GM18507 (cell line): ENCODE data around the gene RPRD2.

Source experiments
- DNase-seq: peaks from one replicate; pipeline ENCODE4 v3.0.0; 2011; ENCODE audit warnings: low read depth; ENCODE audit not compliant: insufficient read length; ENCODE audit errors: extremely low spot score
- FAIRE-seq: peaks from 2 replicates; lab custom pipeline; 2011; peaks lifted over from hg19 to GRCh38; lab: Jason Lieb, UNC

The RPRD2 gene

DNA sequence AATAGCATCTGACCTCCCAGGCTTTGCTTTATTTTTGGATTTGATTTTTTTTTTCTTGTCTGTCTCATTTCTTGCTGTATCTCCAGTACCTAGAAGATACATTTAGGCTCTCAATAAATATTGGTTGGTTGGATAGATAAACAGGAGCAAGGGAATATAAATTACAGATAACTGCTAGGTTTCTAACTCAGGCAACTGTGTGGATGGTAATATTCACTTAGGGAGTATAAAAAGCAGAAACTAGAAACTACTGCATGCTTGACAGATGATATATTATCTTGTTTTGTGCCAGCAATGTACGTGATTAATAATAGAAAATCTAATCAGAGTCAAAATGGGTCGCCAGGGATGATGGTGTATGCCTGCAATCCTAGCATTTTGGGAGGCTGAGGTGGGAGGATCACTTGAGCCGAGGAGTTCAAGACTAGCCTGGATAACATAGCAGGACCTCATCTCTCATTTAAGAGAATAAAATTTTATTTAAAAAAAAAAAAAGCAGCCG is 92.2 kb downstream of the RPRD2 start:
- FAIRE-seq (no peak), DNase-seq (no peak)

DNA sequence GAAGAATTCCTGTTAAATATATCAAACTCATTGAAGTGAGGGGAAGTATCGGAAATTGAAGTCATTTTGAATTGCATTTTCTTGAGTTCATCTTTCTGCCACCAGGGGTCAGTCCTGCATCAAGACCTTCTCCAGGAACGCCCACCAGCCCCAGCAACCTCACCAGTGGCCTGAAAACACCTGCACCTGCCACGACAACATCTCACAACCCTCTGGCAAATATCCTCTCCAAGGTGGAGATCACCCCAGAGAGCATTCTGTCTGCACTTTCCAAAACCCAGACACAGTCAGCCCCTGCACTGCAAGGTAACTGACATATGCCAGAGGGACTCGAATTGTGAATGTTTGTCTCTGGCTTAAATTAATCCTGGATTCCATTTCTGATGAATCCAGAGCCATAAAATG is 100.5 kb downstream of the RPRD2 start:
- peak; percentile 83 for FAIRE-seq
- peak; percentile 65 for DNase-seq

DNA sequence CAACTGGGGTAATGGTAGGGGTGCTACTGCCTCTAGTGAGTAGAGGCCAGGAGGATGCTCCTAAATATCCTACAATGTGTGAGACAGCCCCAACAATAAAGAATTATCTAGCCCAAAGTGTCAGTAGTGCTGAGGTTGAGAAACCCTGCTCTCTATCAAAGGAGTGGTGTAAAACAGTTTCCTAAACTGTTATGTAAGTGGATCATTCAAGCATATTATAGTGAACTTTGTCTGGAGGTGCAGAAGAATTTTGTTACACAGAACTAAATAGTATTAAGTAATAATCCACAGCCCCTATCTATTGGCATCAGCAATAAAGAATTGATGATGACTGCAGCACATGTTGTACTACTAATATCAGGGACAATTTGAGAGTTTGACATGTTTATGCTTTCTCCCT is 103.0 kb downstream of the RPRD2 start:
- FAIRE-seq: no peak
- DNase-seq: no peak

DNA sequence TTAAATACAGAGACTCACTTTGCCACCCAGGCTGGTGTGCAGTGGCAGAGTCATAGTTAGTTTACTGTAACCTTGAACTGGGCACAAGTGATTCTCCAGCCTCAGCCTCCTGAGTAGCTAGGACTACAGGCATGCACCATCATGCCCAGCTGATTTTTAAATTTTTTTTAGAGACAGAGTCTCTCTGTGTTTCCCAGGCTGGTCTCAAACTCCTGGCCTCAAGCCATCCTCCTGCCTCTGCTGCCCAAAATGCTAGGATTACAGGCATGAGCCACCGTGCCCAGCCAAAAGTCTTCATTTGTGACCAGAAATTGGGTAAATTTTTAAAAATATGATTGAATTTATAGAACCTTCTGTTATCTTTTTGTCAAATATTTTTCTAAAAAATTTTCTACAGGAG is 105.3 kb downstream of the RPRD2 start:
- no peak for DNase-seq
- no peak for FAIRE-seq

DNA sequence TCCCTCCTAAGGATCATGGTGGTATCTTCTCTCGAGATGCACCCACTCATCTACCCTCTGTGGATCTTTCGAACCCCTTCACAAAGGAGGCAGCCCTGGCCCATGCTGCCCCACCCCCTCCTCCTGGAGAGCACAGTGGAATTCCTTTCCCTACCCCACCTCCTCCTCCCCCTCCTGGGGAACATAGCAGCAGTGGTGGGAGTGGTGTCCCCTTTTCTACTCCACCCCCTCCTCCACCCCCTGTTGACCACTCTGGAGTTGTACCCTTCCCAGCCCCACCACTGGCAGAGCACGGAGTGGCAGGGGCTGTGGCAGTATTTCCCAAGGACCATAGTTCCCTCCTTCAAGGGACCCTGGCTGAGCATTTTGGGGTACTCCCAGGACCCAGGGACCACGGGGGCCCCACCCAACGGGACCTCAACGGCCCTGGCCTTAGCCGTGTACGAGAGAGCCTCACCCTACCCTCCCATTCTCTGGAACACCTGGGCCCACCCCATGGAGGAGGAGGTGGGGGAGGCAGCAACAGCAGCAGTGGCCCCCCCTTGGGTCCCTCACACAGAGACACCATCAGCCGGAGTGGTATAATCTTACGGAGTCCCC is 108.8 kb downstream of the RPRD2 start:
- FAIRE-seq (no peak), DNase-seq (no peak)

DNA sequence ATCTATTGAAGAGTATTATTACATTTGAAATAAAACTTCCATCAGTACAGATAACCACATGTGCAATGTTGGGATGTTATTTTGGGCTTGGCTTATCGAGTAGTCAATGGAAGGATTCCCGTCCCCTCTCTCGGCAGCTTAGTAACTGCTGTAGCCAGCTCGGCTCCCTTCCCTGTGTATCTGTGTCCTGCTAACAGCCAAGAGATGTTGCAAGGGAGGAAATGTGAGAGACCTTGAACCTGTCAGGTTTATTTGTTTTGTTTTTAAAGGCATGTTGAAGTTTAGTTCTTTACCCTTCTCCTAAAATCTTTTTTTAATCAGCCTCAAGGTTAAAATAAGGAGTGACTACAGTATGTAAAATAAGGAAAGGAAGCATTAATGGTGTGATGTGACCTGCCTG is 109.7 kb downstream of the RPRD2 start:
- no peak for FAIRE-seq

DNA sequence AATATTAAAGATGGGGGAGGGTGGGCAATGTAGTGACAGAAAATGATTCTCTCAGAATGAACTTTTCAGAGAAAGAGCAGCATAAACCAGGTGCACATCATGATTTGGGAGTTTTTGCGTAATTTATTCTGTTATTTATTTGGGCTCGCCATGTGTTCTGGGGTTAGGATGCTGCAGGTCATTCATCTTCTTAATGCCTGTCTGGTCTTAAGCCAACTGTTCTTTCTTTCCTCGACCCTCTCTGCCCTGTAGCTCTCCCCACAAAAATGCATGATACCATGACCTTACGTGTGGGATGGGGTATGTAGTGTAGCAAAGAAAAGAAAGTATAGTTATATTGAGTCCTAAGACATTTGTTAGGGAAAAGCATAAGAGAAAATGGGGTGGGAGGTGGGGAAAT is 110.9 kb downstream of the RPRD2 start:
- no peak for DNase-seq
- FAIRE-seq: no peak

More for the DNA sequence above, 109.7 kb downstream of the RPRD2 start:
- DNase-seq: no peak

DNA sequence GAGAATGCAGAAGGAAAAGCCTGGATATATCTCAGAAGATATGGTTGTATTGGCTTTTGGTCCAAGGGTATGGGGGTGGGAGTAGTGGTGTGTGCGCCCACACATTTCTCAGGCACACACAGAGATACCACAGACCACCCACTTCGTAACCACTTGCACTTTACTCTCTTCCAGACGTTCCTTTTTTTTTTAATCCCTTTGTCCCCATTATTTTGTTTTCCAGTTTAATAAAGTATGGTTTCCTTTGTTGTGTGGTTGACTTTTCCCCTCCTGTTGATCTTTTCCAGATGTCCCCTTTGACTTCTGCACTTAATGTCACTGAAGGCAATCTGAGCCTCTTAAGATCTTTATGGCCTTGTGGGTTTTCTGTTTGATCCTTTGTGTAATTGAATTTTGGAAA is 112.8 kb downstream of the RPRD2 start:
- no peak for FAIRE-seq
- no peak for DNase-seq

DNA sequence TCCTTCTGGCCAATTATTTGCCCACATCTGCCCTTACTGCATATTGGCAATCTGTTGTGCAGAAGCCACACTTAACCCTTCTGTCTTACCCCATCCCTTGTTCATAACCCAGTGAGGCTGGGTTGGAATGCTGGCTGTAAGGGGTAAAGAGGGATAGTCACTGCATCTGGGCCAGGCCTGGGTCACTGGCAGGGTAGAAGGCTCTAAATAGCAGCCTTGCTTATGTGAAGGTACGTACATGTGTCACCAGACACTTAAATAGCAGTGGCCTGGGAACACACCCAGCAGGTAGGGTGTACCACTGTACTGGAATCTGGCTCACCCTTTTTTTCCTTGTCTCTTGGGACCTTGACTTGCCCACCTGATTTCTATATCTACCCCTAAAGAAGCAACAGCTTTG is 113.4 kb downstream of the RPRD2 start:
- DNase-seq (no peak), FAIRE-seq (no peak)

DNA sequence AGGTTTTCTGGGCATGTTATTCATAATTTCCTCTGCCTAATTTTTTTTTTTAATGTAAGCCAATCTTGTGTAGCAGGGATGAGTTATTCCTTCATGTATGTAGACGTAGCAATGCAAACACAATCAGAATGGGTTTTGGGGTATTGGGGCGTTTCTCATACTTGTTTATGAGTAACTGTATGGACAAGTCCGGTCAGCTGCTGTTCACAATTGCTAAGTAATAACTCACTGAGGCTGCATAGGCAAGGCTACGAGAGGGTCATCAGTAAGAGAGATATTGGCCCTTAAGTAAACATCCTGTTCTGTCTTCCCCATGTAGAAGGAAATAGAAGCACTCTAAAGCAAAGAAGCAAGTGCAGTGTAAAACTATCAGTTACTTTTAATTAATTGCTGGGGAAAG is 113.8 kb downstream of the RPRD2 start:
- DNase-seq: no peak
- FAIRE-seq: no peak

DNA sequence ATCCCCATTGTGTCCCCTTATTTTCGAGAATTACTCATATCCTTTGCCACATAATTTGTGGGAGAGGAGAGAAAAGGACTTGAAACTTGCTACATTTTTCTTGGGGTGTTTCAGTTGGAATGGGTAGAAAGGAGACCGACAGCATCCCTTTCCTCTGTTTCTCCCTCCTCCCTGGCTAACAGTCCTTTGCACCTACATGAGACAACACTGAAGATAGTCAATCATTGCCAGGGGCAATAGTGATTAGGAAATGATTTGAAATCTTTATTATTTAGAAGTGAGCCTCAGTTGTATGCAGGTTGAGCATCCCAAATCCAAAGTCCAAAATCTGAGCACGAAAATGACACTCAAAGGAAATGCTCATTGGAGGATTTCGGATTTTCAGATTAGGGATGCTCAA is 115.4 kb downstream of the RPRD2 start:
- no peak for DNase-seq
- no peak for FAIRE-seq

DNA sequence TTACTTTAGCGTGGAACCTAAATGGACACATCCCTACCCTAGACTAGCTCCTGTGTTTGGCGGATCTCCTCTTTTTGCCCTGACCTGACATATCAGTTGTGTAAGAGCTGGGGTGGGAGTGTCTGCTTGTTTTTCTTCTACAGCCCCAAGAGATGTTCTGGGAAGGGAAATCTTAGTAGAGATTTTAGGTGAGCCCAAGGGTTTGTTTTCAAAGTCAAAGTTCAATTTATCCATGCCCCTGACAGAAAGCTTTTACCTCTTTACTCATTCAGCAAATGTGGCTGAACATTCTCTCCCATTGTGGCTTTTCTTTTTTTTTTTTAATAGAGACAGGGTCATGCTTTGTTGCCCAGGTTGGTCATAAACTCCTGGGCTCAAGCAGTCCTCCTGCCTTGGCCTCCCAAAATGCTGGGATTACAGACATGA is 116.0 kb downstream of the RPRD2 start:
- no peak for FAIRE-seq
- no peak for DNase-seq

DNA sequence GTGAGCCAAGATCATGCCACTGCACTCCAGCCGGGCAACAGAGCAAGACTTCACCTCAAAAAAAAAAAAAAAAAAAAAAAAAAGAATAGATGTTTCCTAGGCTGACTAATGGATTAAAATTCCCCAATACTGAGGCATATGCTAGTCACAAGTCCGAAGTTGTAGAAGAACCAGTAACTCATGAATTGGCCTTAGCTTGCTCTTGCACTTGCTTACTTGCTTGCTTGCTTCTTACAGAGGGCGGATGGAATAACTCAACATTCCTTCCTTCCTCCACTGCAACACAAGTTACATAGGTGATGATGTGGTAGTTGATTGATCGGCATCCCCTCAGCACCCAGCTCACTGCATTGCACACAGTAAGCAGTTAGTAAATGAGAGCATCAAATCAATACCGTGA is 120.5 kb downstream of the RPRD2 start:
- FAIRE-seq (no peak), DNase-seq (no peak)

DNA sequence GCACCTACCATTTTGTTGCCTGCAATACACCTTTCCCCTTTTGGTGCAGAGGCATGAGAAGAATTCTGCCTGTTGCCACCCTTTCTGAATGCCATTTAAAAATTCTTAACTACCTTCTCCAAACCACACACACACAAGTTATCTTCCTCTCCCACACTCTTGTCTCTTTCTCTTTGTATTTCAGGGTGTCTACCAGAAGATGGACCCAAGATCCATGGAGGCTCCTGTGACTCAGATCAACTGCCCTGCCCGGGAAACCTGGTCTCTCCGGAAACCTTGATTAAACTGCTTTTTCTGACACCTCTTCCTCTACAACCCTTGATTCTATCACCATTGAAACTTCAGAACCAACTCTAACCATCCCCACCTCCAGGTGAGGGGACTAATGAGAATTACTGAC is 120.9 kb downstream of the RPRD2 start:
- no peak for FAIRE-seq
- no peak for DNase-seq

DNA sequence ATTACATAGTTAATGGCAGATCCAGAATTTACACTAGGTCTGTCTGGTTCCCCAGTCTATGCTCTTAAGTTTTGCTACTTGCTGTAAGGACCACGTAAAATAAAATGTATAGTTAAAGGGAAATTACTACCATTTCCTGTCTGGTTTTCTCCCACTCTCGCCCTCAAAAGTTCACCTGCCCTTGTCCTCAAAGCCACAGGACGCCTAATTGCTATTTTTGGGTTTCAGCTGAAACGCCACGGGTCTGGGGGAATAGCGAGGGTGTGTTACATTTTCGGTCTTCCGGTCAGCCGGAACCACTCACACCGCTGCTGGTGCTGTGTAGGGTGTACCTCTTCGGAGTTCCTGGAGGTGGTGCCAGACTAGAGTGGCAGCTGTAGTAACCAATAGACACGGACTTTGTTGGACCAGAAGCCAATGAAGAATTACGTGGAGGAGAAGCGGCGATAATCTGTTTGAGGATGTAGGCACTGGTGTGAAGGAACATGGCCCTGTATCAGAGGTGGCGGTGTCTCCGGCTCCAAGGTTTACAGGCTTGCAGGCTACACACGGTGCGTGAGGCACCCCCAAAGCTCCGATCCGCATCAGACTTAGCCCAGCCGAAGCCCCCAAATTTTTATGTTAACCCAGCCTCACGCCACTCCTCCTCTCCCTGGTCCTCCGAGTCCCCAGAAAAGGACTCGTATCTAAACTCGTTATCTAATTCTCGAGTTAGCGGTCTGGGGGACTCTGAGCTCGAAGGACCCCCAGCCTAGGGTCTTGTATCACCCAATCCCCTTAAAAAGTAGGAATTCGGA is 123.2 kb downstream of the RPRD2 start, which contains the start of gene TARS2:
TSS of gene TARS2 (plus strand) at position 454 of the 797 bp plus-strand sequence. CDS start at position 486, 32 bp downstream.
- peak; percentile 95 for DNase-seq
- peak; percentile 97 for FAIRE-seq

DNA sequence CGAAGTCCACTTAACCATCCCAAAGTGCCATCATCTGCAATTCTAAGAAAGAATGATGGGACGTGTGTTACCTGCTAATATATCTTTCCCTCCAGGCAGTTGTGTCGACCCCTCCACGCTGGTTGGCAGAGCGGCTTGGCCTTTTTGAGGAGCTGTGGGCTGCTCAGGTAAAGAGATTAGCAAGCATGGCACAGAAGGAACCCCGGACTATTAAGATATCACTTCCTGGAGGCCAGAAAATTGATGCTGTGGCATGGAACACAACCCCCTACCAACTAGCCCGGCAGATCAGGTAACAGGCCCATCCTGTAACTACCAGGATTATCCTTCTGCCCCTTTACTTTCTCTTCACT is 123.8 kb downstream of the RPRD2 start:
- FAIRE-seq (no peak), DNase-seq (no peak)

DNA sequence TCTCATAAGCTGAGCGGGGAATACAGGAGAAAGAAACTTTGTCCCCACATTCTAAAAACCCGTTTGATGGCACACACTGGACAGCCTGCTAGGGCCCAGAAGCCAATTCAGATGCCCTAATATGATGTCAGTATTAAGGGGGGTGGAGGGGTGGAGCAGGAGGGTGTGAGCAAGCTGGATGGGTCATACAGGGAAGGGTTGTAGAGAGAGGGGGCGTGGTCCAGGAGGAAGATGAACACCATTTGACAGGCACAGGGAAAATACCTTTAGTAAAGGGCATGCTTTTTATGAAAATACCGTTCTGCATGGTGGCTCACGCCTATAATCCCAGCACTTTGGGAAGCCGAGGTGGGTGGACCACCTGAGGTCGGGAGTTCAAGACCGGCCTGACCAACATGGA is 129.2 kb downstream of the RPRD2 start:
- no peak for DNase-seq
- FAIRE-seq: no peak

DNA sequence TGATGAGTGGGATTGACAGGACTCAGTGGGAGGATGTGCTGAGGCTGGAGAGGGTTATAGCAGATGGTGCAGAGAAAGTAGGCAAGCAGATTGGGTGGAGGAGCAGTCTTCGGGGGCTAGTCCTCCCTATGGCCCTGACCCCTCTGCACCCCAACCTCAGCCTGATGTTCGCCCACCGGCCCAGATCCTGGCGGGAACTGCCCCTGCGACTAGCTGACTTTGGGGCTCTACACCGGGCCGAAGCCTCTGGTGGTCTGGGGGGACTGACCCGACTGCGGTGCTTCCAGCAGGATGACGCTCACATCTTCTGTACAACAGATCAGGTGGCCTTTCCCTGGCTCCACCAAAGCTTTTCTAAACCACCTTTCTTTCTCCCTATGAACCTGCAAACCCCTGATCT is 134.4 kb downstream of the RPRD2 start:
- DNase-seq (no peak), FAIRE-seq (no peak)

DNA sequence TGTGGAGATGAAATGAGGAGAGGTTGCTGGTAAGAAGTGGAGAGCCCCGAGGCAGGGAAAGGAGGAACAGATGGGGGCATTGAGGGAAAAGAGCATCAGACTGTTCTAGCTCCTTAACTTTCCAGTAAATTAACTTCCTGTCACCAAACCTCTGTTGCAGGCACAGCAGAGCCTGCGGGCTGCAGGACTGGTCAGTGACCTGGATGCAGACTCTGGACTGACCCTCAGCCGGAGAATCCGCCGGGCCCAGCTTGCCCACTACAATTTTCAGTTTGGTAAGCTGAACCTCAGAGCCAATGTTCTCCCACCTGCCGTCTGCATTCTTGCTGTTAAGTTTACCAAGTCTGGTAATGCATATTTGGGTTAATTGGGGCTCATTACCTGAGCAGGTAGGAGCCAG is 141.5 kb downstream of the RPRD2 start:
- FAIRE-seq (no peak), DNase-seq (no peak)

DNA sequence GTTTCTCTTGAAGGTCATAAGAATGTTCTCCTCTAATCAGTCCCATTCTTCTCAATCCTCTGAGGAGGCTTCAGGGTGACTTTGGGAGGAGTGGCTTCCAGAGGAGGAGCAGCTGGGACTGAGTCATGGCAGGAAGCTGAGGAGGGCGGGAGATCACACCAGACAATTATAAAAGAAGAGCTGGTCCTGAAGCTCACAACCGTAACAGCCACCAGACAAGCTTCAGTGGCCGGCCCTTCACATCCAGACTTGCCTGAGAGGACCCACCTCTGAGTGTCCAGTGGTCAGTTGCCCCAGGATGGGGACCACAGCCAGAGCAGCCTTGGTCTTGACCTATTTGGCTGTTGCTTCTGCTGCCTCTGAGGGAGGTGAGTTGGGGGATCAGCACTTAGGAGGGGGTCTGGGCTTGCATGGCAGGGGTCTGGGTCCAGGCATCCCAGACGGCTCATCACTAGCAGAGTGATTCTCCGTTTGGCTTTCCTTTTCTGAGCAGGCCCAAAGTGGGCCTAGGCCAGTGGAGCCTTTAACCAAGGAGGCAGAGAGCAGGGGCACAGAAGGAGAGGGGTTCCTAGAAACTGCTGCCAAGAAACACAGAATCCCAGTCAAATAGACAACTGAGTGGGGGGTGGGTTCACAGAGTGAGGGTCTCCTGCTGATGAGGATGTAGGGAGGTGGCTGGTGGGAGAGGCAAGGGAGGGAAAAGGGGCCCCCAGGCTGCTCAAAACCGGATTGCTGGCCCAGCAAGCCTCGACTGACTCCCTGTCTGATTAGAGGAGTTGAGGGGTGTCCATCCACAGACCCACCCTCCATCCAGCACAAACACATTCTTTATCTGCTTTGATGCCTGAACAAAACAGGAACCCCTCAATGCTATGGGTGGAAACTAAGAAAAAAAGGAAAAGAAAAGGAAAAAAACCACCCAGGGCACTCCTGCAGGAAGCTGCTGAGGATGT is 144.2 kb downstream of the RPRD2 start, which contains the start of gene ECM1:
TSS of gene ECM1 (plus strand) at position 198 of the 953 bp plus-strand sequence. CDS start at position 299, 101 bp downstream.
- DNase-seq (no peak), FAIRE-seq (no peak)
